SK-N-SH (cell line): ENCODE results near the gene CPM. TPM values are rescaled to one million over a fixed set of nuclear protein-coding genes. Genes with fewer than 3 reads are reported as not detected.
"Not testable (repeated sequence)": the region's sequence is repeated elsewhere in the genome, so short reads cannot be mapped to it uniquely, and the experiment has no call there.

ENCODE experiments used
- CTCF ChIA-PET: fragments of 300-600, 350-600 bp; formaldehyde crosslinking; extraction: SDS; loops from one replicate; lab custom pipeline; 2021; lab: Yijun Ruan, JAX
- POLR2A ChIA-PET: fragments of 350-600 bp; sonication (Branson Sonifier 250); formaldehyde crosslinking; extraction: SDS; loops from one replicate; lab custom pipeline; 2020; ENCODE audit warnings: antibody characterized with exemption, inconsistent platforms; lab: Yijun Ruan, JAX
- DNase-seq: peaks from one replicate; pipeline ENCODE4 v3.0.0; 2012
- H2AFZ ChIP-seq: fragments of 200-600 bp; sonication (generic); 2 replicates; pipeline ENCODE4 v1.8.1; 2016; ENCODE audit warnings: antibody characterized with exemption, mild to moderate bottlenecking, low read depth
- H3F3A ChIP-seq: fragments of 200-600 bp; sonication (generic); replicated peaks from 2 replicates; pipeline ENCODE3; 2016; ENCODE audit warnings: antibody characterized with exemption, mild to moderate bottlenecking; ENCODE audit not compliant: insufficient read depth
- H3K27ac ChIP-seq, 2 experiments: fragments of 200-500 bp in 1 of 2; fragments of 200-600 bp in 1 of 2; sonication (Bioruptor generic) in 1 of 2; sonication (generic), shearing (Covaris generic) in 1 of 2; 2 replicates each; pipeline versions ENCODE4 v1.5.1 to v1.6.1; 2014 to 2016; ENCODE audit warnings: low read depth in 2 of 2, inconsistent platforms in 1 of 2, low read length in 1 of 2, mild to moderate bottlenecking in 1 of 2, mixed read lengths in 1 of 2
- H3K27me3 ChIP-seq: fragments of 200-600 bp; sonication (generic), shearing (Covaris generic); 2 replicates; pipeline ENCODE4 v1.6.1; 2016; ENCODE audit warnings: mixed run types; ENCODE audit not compliant: insufficient read depth
- H3K36me3 ChIP-seq, 2 experiments: fragments of 200-500 bp in 1 of 2; fragments of 200-600 bp in 1 of 2; sonication (Bioruptor generic) in 1 of 2; sonication (generic) in 1 of 2; replicated peaks in 1 of 2; 2 replicates each; pipeline versions ENCODE3 to v1.5.1; 2014 to 2016; ENCODE audit warnings: low read length in 1 of 2, mild to moderate bottlenecking in 1 of 2; ENCODE audit not compliant: insufficient read depth in 2 of 2, control insufficient read depth in 1 of 2
- H3K4me1 ChIP-seq, 2 experiments: fragments of 200-500 bp in 1 of 2; fragments of 200-600 bp in 1 of 2; sonication (Bioruptor generic) in 1 of 2; sonication (generic), shearing (Covaris generic) in 1 of 2; 2 replicates each; pipeline versions ENCODE4 v1.5.1 to v1.6.1; 2014 to 2016; ENCODE audit warnings: low read depth in 1 of 2, low read length in 1 of 2, mixed run types in 1 of 2; ENCODE audit not compliant: insufficient read depth in 2 of 2, control insufficient read depth in 1 of 2
- H3K4me2 ChIP-seq: fragments of 200-600 bp; sonication (generic), shearing (Covaris generic); 2 replicates; pipeline ENCODE4 v1.6.1; 2017; ENCODE audit warnings: mixed run types
- H3K4me3 ChIP-seq, 2 experiments: fragments of 200-500 bp in 1 of 2; fragments of 200-600 bp in 1 of 2; sonication (Bioruptor generic) in 1 of 2; sonication (generic), shearing (Covaris generic) in 1 of 2; 2 replicates each; pipeline versions ENCODE4 v1.5.1 to v1.8.1; 2014 to 2016; ENCODE audit warnings: low read depth in 2 of 2, inconsistent platforms in 1 of 2, low read length in 1 of 2, mild to moderate bottlenecking in 1 of 2, mixed read lengths in 1 of 2, moderate library complexity in 1 of 2
- H3K79me2 ChIP-seq: fragments of 200-600 bp; sonication (generic); 2 replicates; pipeline ENCODE4 v1.8.1; 2017; ENCODE audit warnings: mild to moderate bottlenecking; ENCODE audit not compliant: insufficient read depth
- H3K9ac ChIP-seq: fragments of 200-600 bp; sonication (generic); 2 replicates; pipeline ENCODE4 v1.6.1; 2017; ENCODE audit warnings: mixed run types
- H3K9me2 ChIP-seq: fragments of 200-600 bp; sonication (generic); 2 replicates; pipeline ENCODE4 v1.6.1; 2017; ENCODE audit warnings: mixed run types
- H3K9me3 ChIP-seq: fragments of 200-600 bp; sonication (generic); 2 replicates; pipeline ENCODE4 v1.6.1; 2017; ENCODE audit warnings: mixed run types, mild to moderate bottlenecking, moderate library complexity
- H4K20me1 ChIP-seq: fragments of 200-600 bp; sonication (generic); 2 replicates; pipeline ENCODE4 v1.6.1; 2017; ENCODE audit warnings: mild to moderate bottlenecking, mixed run types; ENCODE audit not compliant: insufficient read depth
- CHD2 ChIP-seq: fragments of 150-350 bp; IDR thresholded peaks from 2 replicates; pipeline ENCODE4 v1.6.1; 2018; ENCODE audit warnings: low read length; ENCODE audit not compliant: partially characterized antibody
- EP300 ChIP-seq, 2 experiments: IDR thresholded peaks; 2 replicates each; pipeline versions ENCODE4 v1.4.0 to v1.6.1; 2012; ENCODE audit warnings: borderline replicate concordance in 1 of 2, low read depth in 1 of 2, low read length in 1 of 2
- GABPA ChIP-seq: IDR thresholded peaks from 2 replicates; pipeline ENCODE4 v1.4.0; 2012; ENCODE audit warnings: low read depth, mild to moderate bottlenecking
- MEF2A ChIP-seq: IDR thresholded peaks from 2 replicates; pipeline ENCODE4 v1.4.0; 2012; ENCODE audit warnings: low read depth, borderline replicate concordance
- MXI1 ChIP-seq: IDR thresholded peaks from 2 replicates; pipeline ENCODE4 v1.6.1; 2012; ENCODE audit warnings: mild to moderate bottlenecking, low read depth, low read length, improper control_type of control experiment
- RAD21 ChIP-seq: IDR thresholded peaks from 2 replicates; pipeline ENCODE4 v1.6.1; 2012; ENCODE audit warnings: mild to moderate bottlenecking, low read length
- RXRA ChIP-seq: IDR thresholded peaks from 2 replicates; pipeline ENCODE4 v1.4.0; 2012; ENCODE audit warnings: low read depth, mild to moderate bottlenecking, borderline replicate concordance
- SMC3 ChIP-seq: IDR thresholded peaks from 2 replicates; pipeline ENCODE4 v1.6.1; 2012; ENCODE audit warnings: low read depth, low read length, improper control_type of control experiment
- WGBS: methylation state at CpG from one replicate; pipeline ENCODE4 v1.1.6; 2017; ENCODE audit warnings: low lambda C conversion rate; 5-methylcytosine and 5-hydroxymethylcytosine counted together
- polyA plus RNA-seq, 3 experiments: library from polyadenylated mRNA; depleted of rRNA; stranded (reverse); fragments of >200 nt; gene quantifications; 2 replicates each; pipeline ENCODE4 v1.2.3, GENCODE V29; 2012
- TF ChIP-seq, protein P1 (sequence below): IDR thresholded peaks from 2 replicates; pipeline ENCODE4 v1.4.0; 2012; ENCODE audit warnings: low read depth, borderline replicate concordance
- TF ChIP-seq, protein P2 (sequence below): fragments of 150-350 bp; IDR thresholded peaks from 2 replicates; pipeline ENCODE4 v1.6.1; 2016; ENCODE audit warnings: mild to moderate bottlenecking, low read depth, low read length
- TF ChIP-seq, protein P3 (sequence below): IDR thresholded peaks from 2 replicates; pipeline ENCODE4 v1.4.0; 2012; ENCODE audit warnings: low read depth, borderline replicate concordance
- TF ChIP-seq, protein P4 (sequence below): fragments of 200-600 bp; sonication (generic); IDR thresholded peaks from 2 replicates; pipeline ENCODE4 v1.6.1; 2017; ENCODE audit warnings: antibody characterized with exemption, mild to moderate bottlenecking, moderate library complexity

Gene CPM
- polyA plus RNA-seq, 1 of the 3 experiments (the other 2 are of a cell fraction) = 10.8 TPM

DNA sequence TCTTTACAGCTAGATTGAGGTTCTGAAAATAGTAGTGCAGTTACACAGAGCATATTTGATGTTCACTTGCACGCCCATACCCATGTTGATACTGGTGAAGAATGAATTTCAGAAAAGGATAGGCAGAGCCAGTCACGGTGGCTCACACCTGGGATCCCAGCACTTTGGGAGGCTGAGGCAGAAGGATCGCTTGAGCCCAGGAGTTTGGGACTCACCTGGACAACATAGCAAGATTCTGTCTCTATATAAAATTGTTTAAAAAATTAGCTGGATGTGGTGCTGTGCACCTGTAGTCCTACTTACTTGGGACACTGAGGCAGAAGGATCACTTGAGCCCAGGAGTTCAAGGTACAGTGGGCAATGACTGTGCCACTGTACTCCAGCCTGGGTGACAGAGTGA, 68.4 kb downstream of the CPM start:
- Histone ChIP-seq H3K79me2 (no peaks in the 10 kb centered on the region), H3K27ac (no peak overlapping the region), H4K20me1 (no peaks in the 10 kb centered on the region), H3K4me1 (no peaks in the 10 kb centered on the region; a peak in 1 of 4 replicates), H3K9me3 (no peaks in the 10 kb centered on the region), H3K9me2 (no peaks in the 10 kb centered on the region), H3F3A (no peaks in the 10 kb centered on the region), H3K36me3 (no peaks in the 10 kb centered on the region), H3K4me2 (no peak overlapping the region), H2AFZ (no peak overlapping the region), H3K4me3 (no peak overlapping the region), H3K9ac (no peak overlapping the region), H3K27me3 (no peaks in the 10 kb centered on the region)
- TF ChIP-seq EP300 (IDR thresholded peaks at IDR 0.05; ENCODE audit: borderline replicate concordance in 1 of 2, low read depth in 1 of 2, low read length in 1 of 2) = no peak
- TF ChIP-seq, protein P1, sequence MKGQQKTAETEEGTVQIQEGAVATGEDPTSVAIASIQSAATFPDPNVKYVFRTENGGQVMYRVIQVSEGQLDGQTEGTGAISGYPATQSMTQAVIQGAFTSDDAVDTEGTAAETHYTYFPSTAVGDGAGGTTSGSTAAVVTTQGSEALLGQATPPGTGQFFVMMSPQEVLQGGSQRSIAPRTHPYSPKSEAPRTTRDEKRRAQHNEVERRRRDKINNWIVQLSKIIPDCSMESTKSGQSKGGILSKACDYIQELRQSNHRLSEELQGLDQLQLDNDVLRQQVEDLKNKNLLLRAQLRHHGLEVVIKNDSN = no peak
- no peak for TF ChIP-seq RAD21
- no peak for TF ChIP-seq CHD2
- TF ChIP-seq, protein P2, sequence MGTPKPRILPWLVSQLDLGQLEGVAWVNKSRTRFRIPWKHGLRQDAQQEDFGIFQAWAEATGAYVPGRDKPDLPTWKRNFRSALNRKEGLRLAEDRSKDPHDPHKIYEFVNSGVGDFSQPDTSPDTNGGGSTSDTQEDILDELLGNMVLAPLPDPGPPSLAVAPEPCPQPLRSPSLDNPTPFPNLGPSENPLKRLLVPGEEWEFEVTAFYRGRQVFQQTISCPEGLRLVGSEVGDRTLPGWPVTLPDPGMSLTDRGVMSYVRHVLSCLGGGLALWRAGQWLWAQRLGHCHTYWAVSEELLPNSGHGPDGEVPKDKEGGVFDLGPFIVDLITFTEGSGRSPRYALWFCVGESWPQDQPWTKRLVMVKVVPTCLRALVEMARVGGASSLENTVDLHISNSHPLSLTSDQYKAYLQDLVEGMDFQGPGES = no peak
- TF ChIP-seq, protein P3, sequence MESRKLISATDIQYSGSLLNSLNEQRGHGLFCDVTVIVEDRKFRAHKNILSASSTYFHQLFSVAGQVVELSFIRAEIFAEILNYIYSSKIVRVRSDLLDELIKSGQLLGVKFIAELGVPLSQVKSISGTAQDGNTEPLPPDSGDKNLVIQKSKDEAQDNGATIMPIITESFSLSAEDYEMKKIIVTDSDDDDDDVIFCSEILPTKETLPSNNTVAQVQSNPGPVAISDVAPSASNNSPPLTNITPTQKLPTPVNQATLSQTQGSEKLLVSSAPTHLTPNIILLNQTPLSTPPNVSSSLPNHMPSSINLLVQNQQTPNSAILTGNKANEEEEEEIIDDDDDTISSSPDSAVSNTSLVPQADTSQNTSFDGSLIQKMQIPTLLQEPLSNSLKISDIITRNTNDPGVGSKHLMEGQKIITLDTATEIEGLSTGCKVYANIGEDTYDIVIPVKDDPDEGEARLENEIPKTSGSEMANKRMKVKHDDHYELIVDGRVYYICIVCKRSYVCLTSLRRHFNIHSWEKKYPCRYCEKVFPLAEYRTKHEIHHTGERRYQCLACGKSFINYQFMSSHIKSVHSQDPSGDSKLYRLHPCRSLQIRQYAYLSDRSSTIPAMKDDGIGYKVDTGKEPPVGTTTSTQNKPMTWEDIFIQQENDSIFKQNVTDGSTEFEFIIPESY = no peak
- no peak for TF ChIP-seq RXRA
- TF ChIP-seq MEF2A = no peak
- TF ChIP-seq GABPA = no peak
- no peak for TF ChIP-seq MXI1
- CTCF ChIA-PET = interaction anchor here (1.7 kb wide), 1 partner anchor 205 kb away, joined by 8 read pairs; no protein-coding TSS in a partner anchor
- POLR2A ChIA-PET = no interaction called here
- WGBS = 82% methylated on average over 3 of the region's 3 CpGs
- no peak for DNase-seq

DNA sequence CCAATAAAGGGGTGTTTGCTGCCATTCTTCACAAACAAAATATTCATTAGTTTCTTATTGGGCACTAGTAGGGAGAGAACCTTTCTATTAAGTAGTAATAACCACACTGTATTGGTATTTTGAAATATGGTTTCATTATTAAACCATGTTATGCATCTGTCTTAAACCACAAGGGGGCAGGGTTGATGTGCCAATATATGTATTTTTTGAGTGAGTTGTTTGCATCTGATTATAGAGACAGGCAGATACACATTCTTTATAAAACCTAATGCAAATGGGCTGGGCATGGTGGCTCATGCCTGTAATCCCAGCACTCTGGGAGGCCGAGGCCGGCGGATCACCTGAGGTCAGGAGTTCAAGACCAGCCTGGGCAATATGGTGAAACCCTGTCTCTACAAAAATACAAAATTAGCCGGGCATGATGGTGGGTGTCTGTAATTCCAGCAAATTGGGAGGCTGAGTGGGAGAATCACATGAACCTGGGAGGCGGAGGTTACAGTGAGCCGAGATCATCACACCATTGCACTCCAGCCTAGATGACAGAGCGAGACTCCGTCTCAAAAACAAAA, 69.0 kb downstream of the CPM start:
- H3K9ac ChIP-seq, H3K4me2 ChIP-seq, H3K4me1 ChIP-seq, H3K36me3 ChIP-seq, H3K9me3 ChIP-seq, H3K9me2 ChIP-seq, H3K4me3 ChIP-seq, H3K79me2 ChIP-seq, H3F3A ChIP-seq, H4K20me1 ChIP-seq, POLR2A ChIA-PET, H3K27me3 ChIP-seq, H3K27ac ChIP-seq: not testable (repeated sequence)
- 68% methylated on average over 8 of the region's 8 CpGs for WGBS
- peak; percentile 37 for DNase-seq
- H2AFZ ChIP-seq = peak overlapping the region; percentile 24
- TF ChIP-seq, protein P4, sequence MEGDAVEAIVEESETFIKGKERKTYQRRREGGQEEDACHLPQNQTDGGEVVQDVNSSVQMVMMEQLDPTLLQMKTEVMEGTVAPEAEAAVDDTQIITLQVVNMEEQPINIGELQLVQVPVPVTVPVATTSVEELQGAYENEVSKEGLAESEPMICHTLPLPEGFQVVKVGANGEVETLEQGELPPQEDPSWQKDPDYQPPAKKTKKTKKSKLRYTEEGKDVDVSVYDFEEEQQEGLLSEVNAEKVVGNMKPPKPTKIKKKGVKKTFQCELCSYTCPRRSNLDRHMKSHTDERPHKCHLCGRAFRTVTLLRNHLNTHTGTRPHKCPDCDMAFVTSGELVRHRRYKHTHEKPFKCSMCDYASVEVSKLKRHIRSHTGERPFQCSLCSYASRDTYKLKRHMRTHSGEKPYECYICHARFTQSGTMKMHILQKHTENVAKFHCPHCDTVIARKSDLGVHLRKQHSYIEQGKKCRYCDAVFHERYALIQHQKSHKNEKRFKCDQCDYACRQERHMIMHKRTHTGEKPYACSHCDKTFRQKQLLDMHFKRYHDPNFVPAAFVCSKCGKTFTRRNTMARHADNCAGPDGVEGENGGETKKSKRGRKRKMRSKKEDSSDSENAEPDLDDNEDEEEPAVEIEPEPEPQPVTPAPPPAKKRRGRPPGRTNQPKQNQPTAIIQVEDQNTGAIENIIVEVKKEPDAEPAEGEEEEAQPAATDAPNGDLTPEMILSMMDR = peak; percentile 82
- peak; percentile 71 for TF ChIP-seq RAD21
- peak; percentile 58 for TF ChIP-seq SMC3
- CTCF ChIA-PET = interaction anchor here (1.7 kb wide), 1 partner anchor 205 kb away, joined by 8 read pairs; no protein-coding TSS in a partner anchor
